Measurements from ENCODE around the gene GRPEL2.

GRCh38 chr5:149372076-149372795 is 26.9 kb downstream of the GRPEL2 start:
- TF ChIP-seq POLR2A (IDR thresholded peaks at IDR 0.05), result no peak
- no peak for TF ChIP-seq CTCF (IDR thresholded peaks at IDR 0.05)
- TF ChIP-seq POLR2AphosphoS5 (IDR thresholded peaks at IDR 0.05), result no peak
- no peak for TF ChIP-seq EP300 (IDR thresholded peaks at IDR 0.05)

Data from sigmoid colon (tissue), 4 donors.